ENCODE results near the gene TOMT. TPM values are rescaled to one million over a fixed set of nuclear protein-coding genes. Genes with fewer than 3 reads are reported as not detected.

The TOMT gene
- total and polyA plus RNA-seq, 2 of the 4 experiments (the other 2 are of a cell fraction) = not detected

GRCh38 chr11:72124046-72124445 is 18.3 kb downstream of the TOMT start:
- 81% methylated on average over 5 of the region's 6 CpGs; no CpG with 5 or more reads in 1 of the 2 experiments for whole genome bisulfite sequencing, 2 experiments (ENCODE audit: extremely low coverage in 2 of 2, insufficient read length in 1 of 2)
- Histone ChIP-seq H3K4me1 (ENCODE audit: control insufficient read depth, insufficient read depth, low read length) (no peaks in the 10 kb centered on the region), H3K79me1 (ENCODE audit: low read depth in 1 of 2, low read length in 2 of 2) (no peaks in the 10 kb centered on the region), H4K20me1 (ENCODE audit: insufficient read depth, low read length) (no peaks in the 10 kb centered on the region), H2BK15ac (ENCODE audit: low read depth, low read length) (no peak overlapping the region), H3K27ac (ENCODE audit: insufficient read depth, low read length) (no peak overlapping the region), H4K5ac (ENCODE audit: low read depth, low read length) (no peak overlapping the region), H3K4ac (ENCODE audit: low read depth, low read length) (no peak overlapping the region), H3K9me1 (ENCODE audit: insufficient read depth, low read length) (no peaks in the 10 kb centered on the region), H2BK120ac (ENCODE audit: low read depth, low read length) (no peak overlapping the region), H3K9ac (ENCODE audit: low read depth, low read length) (no peak overlapping the region), H4K91ac (ENCODE audit: insufficient read depth, low read depth, low read length) (no peak overlapping the region), H3K36me3 (ENCODE audit: control insufficient read depth, insufficient read depth, low read length) (no peaks in the 10 kb centered on the region), H4K8ac (ENCODE audit: low read depth in 2 of 2, low read length in 2 of 2) (no peak overlapping the region), H3K4me2 (ENCODE audit: low read depth, low read length) (no peak overlapping the region), H3K27me3 (ENCODE audit: control insufficient read depth, insufficient read depth, low read length) (peaks cover 2% of the 10 kb centered on the region; the same call in 1 of the 2 replicates), H3K14ac (replicated peaks; ENCODE audit: low read depth, low read length) (no peak overlapping the region), H2AK9ac (replicated peaks; ENCODE audit: low read depth, low read length, poor library complexity) (no peak overlapping the region), H2AK5ac (ENCODE audit: low read depth, low read length) (no peak overlapping the region), H3K4me3 (ENCODE audit: insufficient read depth, low read depth, low read length) (no peak overlapping the region), H2AFZ (replicated peaks; ENCODE audit: low read length, poor library complexity) (peak overlapping the region; percentile 32), H2BK20ac (ENCODE audit: low read depth, low read length) (no peak overlapping the region), H3K9me3 (ENCODE audit: control insufficient read depth, insufficient read depth, low read length) (peaks cover 7% of the 10 kb centered on the region), H3K18ac (ENCODE audit: low read depth, low read length) (no peak overlapping the region), H3K56ac (ENCODE audit: extremely low read depth, insufficient read depth, low read length) (no peak overlapping the region), H2BK5ac (ENCODE audit: low read depth, low read length, poor library complexity, severe bottlenecking) (no peak overlapping the region), H3K23ac (ENCODE audit: low read depth, low read length) (no peak overlapping the region)
- dilution Hi-C loops (cut with HindIII; ENCODE audit: low sequenced_read_pairs, unreplicated experiment) = no loop called here
- DNase-seq (no peak), ATAC-seq (ENCODE audit: low read depth) (no peak)
- in situ Hi-C loops (cut with MboI; ENCODE audit: low sequenced_read_pairs) = no loop called here
- POLR2A ChIA-PET (ENCODE audit: unreplicated experiment) = no interaction called here
- intact Hi-C loops (cut with micrococcal nuclease) = no loop called here
- BruUV-seq (replicated peaks) = no TSS peak
- TF ChIP-seq RCOR1 (IDR thresholded peaks at IDR 0.05; ENCODE audit: insufficient replicate concordance, low read length) = no peak
- TF ChIP-seq BHLHE40 (IDR thresholded peaks at IDR 0.05; ENCODE audit: low read depth, low read length) = no peak
- no peak for TF ChIP-seq FOS (IDR thresholded peaks at IDR 0.05; ENCODE audit: low read depth, low read length)
- no peak for TF ChIP-seq USF2 (IDR thresholded peaks at IDR 0.05; ENCODE audit: low read depth, low read length)
- TF ChIP-seq SMC3 (IDR thresholded peaks at IDR 0.05; ENCODE audit: low read depth, low read length) = no peak
- TF ChIP-seq MXI1 (IDR thresholded peaks at IDR 0.05; ENCODE audit: borderline replicate concordance, low read depth, low read length) = no peak
- TF ChIP-seq CHD1 (IDR thresholded peaks at IDR 0.05; ENCODE audit: low read depth, low read length) = no peak
- no peak for TF ChIP-seq RFX5 (IDR thresholded peaks at IDR 0.05; ENCODE audit: low read depth, low read length)
- TF ChIP-seq CEBPB (IDR thresholded peaks at IDR 0.05; ENCODE audit: low read depth, low read length) = no peak
- TF ChIP-seq ELK1 (IDR thresholded peaks at IDR 0.05; ENCODE audit: borderline replicate concordance, low read depth, low read length) = no peak
- no peak for TF ChIP-seq NFE2L2 (IDR thresholded peaks at IDR 0.05; ENCODE audit: low read depth, low read length)
- no peak for TF ChIP-seq MAZ (IDR thresholded peaks at IDR 0.05; ENCODE audit: borderline replicate concordance, low read depth, low read length)
- no peak for TF ChIP-seq POLR2A (IDR thresholded peaks at IDR 0.05; ENCODE audit: low read depth, low read length)
- no peak for TF ChIP-seq RAD21 (IDR thresholded peaks at IDR 0.05; ENCODE audit: low read length)
- no peak for TF ChIP-seq MAFK (IDR thresholded peaks at IDR 0.05; ENCODE audit: low read depth, low read length)
- no peak for TF ChIP-seq CTCF (conservative IDR thresholded peaks at IDR 0.05; ENCODE audit: low read depth, low read length)
- CTCF ChIA-PET = no interaction called here

Data from IMR-90 (cell line).